Lung microvascular endothelial cell (primary cell): ENCODE results near the gene NTSR2. TPM values are rescaled to one million over a fixed set of nuclear protein-coding genes. Genes with fewer than 3 reads are reported as not detected.

Source experiments
- DNase-seq, 2 donors: peaks; one replicate each; pipeline versions ENCODE4 v3.0.0 to v3.0.0-alpha.2; 2010; ENCODE audit warnings: low read depth in 2 of 2
- total RNA-seq: library from RNA; depleted of rRNA; stranded (reverse); fragments of >200 nt; gene quantifications from 2 replicates; pipeline ENCODE4 v1.2.1, GENCODE V29; 2014

The NTSR2 gene
- total RNA-seq, 1 donor from 2014 or later, result not detected

DNA sequence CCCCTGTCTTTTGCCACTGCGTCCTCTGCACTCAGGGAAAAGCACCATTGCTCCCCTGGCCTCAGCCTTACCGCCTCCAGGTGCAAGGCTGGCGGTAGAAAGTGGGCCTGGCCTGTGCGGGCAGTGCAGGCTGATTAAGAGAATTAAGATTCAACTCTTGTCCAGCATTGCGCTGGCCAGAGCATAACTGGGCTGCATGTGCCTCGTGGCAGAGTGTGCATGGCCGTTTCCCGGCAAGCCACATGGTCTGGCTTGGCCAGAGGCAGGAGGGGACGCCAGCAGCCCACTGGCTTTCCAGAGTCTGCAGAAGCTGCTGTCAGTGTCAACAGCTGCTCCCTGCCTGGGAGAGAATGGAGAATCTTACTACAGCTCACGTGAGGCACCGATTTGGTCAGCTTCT is 12.3 kb downstream of the NTSR2 start:
- DNase-seq, result no peak

DNA sequence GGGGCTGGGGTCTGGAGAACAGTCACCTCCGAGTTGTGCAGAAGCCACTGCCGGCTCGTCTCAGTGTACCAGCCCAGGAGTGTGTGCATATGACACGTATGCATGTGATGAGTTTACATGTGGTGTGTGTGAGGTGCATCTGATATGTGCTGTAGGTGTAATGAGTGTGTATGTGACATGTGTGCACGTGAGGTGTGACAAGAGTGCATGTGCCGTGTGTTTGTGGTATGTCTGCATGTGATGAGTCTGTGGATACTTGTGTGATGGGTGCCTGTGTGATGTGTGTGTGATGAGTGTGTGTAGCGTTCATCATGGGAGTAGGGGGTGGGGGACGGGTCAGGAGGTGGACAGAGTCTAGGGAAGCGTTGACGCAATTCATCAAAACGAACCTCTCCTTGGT is 12.8 kb downstream of the NTSR2 start:
- no peak for DNase-seq

- no peak for DNase-seq
These were observed 13.3 kb downstream of the NTSR2 start for GRCh38 chr2:11656671-11657101.

DNA sequence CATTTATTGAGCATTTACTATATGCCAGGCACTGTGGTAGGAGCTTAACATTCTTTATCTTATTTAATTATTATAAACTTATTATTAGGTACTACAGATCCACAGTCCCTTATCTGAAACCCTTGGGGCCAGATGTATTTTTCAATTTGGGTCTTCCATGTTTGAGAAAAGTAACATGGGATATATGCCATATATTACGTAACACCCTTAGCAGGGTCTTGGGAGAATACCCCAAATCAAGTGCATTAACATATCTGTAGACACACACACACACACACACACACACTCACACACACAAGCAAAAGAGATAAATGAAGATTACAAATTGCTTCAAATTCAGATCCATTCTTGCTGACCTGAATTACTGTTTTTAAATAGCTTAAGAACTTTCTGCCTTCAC is 13.7 kb downstream of the NTSR2 start:
- no peak for DNase-seq

- no peak for DNase-seq
These were observed 14.5 kb downstream of the NTSR2 start for GRCh38 chr2:11655495-11655894.

GRCh38 chr2:11652553-11652952 is 17.4 kb downstream of the NTSR2 start:
- DNase-seq, result no peak

- DNase-seq, result peak in 1 of 2 donors; percentile 70
These were observed 18.0 kb downstream of the NTSR2 start for GRCh38 chr2:11651856-11652548.

- no peak for DNase-seq
These were observed 20.9 kb downstream of the NTSR2 start for GRCh38 chr2:11649093-11649492.

- DNase-seq, result peak in 1 of 2 donors; percentile 66
These were observed 22.0 kb downstream of the NTSR2 start for GRCh38 chr2:11647834-11648600.

GRCh38 chr2:11646530-11646929 is 23.5 kb downstream of the NTSR2 start:
- DNase-seq, result no peak

DNA sequence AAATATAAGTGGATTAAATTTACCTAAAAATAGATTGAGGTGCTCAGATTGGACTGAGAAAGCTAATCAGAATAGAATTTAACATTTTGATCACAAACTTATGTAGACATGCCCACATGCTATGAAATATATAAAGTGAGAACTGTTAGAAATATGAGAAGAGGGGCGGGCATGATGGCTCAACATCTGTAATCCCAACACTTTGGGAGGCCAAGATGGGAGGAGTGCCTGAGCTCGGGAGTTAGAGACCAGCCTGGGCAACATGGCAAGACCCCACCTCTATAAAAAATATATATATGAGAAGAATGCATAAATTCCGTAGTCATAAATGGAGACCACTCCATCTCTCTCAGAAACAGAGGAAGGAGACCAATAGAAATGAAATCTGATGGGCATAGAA is 25.7 kb downstream of the NTSR2 start:
- no peak for DNase-seq

GRCh38 chr2:11642972-11643371 is 27.0 kb downstream of the NTSR2 start:
- no peak for DNase-seq

GRCh38 chr2:11640132-11640531 is 29.9 kb downstream of the NTSR2 start:
- no peak for DNase-seq

DNA sequence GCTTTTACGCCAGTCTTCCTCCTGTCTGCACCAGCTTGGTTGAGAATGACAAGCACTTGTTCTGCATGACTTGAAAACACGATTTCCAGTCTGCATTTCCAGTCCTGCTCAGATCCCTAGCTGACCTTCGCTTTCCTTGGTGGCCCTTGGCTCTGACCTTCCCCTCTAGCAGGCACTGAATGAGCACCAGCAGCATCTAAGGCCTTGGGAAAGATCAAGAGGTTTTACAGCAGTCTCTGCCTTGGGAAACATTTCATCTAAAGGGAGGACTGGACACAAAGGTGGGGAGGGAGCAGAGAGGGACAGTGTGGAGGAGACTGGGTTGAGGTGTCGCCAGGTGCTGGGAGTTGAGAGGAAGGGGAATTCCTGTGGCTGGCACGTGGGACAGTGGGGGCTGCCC is 30.5 kb downstream of the NTSR2 start:
- DNase-seq, result no peak

GRCh38 chr2:11637546-11637945 is 32.4 kb downstream of the NTSR2 start:
- DNase-seq, result no peak

GRCh38 chr2:11636593-11637295 is 33.3 kb downstream of the NTSR2 start:
- DNase-seq, result no peak

DNA sequence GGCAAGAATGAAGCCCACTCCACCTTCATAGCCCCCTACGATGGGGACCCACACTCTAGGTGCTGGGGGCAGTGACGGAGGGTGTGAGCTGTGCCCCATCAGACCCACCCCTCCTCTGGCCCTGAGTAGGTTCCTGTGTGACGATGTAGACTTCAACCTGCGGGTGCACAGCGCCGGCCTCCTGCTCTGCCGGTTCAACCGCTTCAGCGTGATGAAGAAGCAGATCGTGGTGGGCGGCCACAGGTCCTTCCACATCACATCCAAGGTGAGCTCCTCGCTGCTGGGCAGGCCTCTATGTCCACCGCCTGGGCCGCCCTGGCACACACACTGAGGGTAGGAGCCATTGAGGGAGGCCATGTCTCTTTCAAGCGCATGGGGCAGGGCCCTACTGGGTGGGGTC is 34.9 kb downstream of the NTSR2 start:
- DNase-seq, result no peak

- DNase-seq, result no peak
These were observed 35.4 kb downstream of the NTSR2 start for GRCh38 chr2:11634584-11634983.

- DNase-seq, result no peak
These were observed 36.0 kb downstream of the NTSR2 start for GRCh38 chr2:11633923-11634478.

GRCh38 chr2:11631462-11631861 is 38.5 kb downstream of the NTSR2 start:
- DNase-seq, result peak in 1 of 2 donors; percentile 14

GRCh38 chr2:11630855-11631254 is 39.1 kb downstream of the NTSR2 start:
- no peak for DNase-seq

GRCh38 chr2:11629851-11630250 is 40.1 kb downstream of the NTSR2 start:
- DNase-seq, result no peak
